HepG2 (cell line): ENCODE results near the gene ATG2B. TPM values are rescaled to one million over a fixed set of nuclear protein-coding genes. Genes with fewer than 3 reads are reported as not detected.
A peak's percentile ranks its signal among the peaks of the same experiment; 100 is the strongest.

Source experiments
- AHR ChIP-seq: IDR thresholded peaks from 2 replicates; pipeline ENCODE4 v1.6.1; 2018; ENCODE audit warnings: missing genetic modification reagents, missing compliant biosample characterization
- BHLHE40 ChIP-seq: IDR thresholded peaks from 2 replicates; pipeline ENCODE4 v1.6.1; 2011; ENCODE audit warnings: low read length, improper control_type of control experiment
- DR1 ChIP-seq: sonication (generic); formaldehyde crosslinking; IDR thresholded peaks from 2 replicates; pipeline ENCODE4 v1.8.0; 2021; ENCODE audit warnings: mild to moderate bottlenecking, missing genetic modification reagents, inconsistent platforms
- FOXM1 ChIP-seq: sonication (generic); formaldehyde crosslinking; IDR thresholded peaks from 2 replicates; pipeline ENCODE4 v1.5.0; 2020; ENCODE audit warnings: missing genetic modification reagents
- GPN1 ChIP-seq: sonication (generic); formaldehyde crosslinking; IDR thresholded peaks from 2 replicates; pipeline ENCODE4 v1.5.1; 2020; ENCODE audit warnings: missing genetic modification reagents, borderline replicate concordance
- HNF4G ChIP-seq, 2 experiments: sonication (generic) in 1 of 2; formaldehyde crosslinking in 1 of 2; IDR thresholded peaks; 2 replicates each; pipeline versions ENCODE4 v1.4.0 to v1.6.1; 2011 to 2020; ENCODE audit warnings: borderline replicate concordance in 2 of 2, low read depth in 2 of 2, mild to moderate bottlenecking in 2 of 2, low read length in 1 of 2, missing genetic modification reagents in 1 of 2, moderate library complexity in 1 of 2
- NR2F1 ChIP-seq, 2 experiments: fragments of 450-650 bp in 1 of 2; formaldehyde crosslinking in 1 of 2; IDR thresholded peaks; 2 replicates each; pipeline versions ENCODE4 v1.5.0 to v1.6.1; 2016 to 2020; ENCODE audit warnings: mild to moderate bottlenecking in 1 of 2, missing compliant biosample characterization in 1 of 2, missing genetic modification reagents in 1 of 2, moderate library complexity in 1 of 2
- ONECUT2 ChIP-seq: sonication (generic); formaldehyde crosslinking; IDR thresholded peaks from 2 replicates; pipeline ENCODE4 v1.4.0; 2020; ENCODE audit warnings: missing genetic modification reagents
- RARG ChIP-seq: sonication (generic); formaldehyde crosslinking; IDR thresholded peaks from 2 replicates; pipeline ENCODE4 v1.4.0; 2020; ENCODE audit warnings: low read depth, mild to moderate bottlenecking, missing genetic modification reagents
- REL ChIP-seq: sonication (generic); formaldehyde crosslinking; conservative IDR thresholded peaks from 2 replicates; pipeline ENCODE4 v1.8.0; 2022; ENCODE audit warnings: mild to moderate bottlenecking, missing genetic modification reagents, moderate library complexity
- RFX5 ChIP-seq: IDR thresholded peaks from 2 replicates; pipeline ENCODE4 v1.6.1; 2011; ENCODE audit warnings: low read depth, low read length, improper control_type of control experiment
- SIN3A ChIP-seq: IDR thresholded peaks from 2 replicates; pipeline ENCODE4 v1.6.1; 2011; ENCODE audit warnings: low read depth, mild to moderate bottlenecking, control low read depth, low read length, borderline replicate concordance
- TAF15 ChIP-seq: fragments of 200-400 bp; formaldehyde crosslinking; IDR thresholded peaks from one replicate; pipeline ENCODE4 v1.6.1; 2018; ENCODE audit warnings: mild to moderate bottlenecking, low read depth, low read length; ENCODE audit not compliant: poor library complexity, severe bottlenecking
- TIGD3 ChIP-seq: sonication (generic); formaldehyde crosslinking; IDR thresholded peaks from 2 replicates; pipeline ENCODE4 v1.5.1; 2020; ENCODE audit warnings: mild to moderate bottlenecking, missing genetic modification reagents, borderline replicate concordance
- TP53 ChIP-seq: sonication (generic); formaldehyde crosslinking; conservative IDR thresholded peaks from 2 replicates; pipeline ENCODE4 v1.4.0; 2020; ENCODE audit warnings: missing genetic modification reagents
- ZBTB33 ChIP-seq: sonication (generic); formaldehyde crosslinking; IDR thresholded peaks from 2 replicates; pipeline ENCODE4 v1.4.0; 2020; ENCODE audit warnings: missing genetic modification reagents
- ZBTB7A ChIP-seq: sonication (generic); formaldehyde crosslinking; IDR thresholded peaks from 2 replicates; pipeline ENCODE4 v1.8.0; 2022; ENCODE audit warnings: mild to moderate bottlenecking, missing genetic modification reagents
- ZKSCAN5 ChIP-seq: sonication (generic); formaldehyde crosslinking; IDR thresholded peaks from 2 replicates; pipeline ENCODE4 v1.5.1; 2020; ENCODE audit warnings: mild to moderate bottlenecking, missing genetic modification reagents
- ZNF260 ChIP-seq: sonication (generic); formaldehyde crosslinking; IDR thresholded peaks from 2 replicates; pipeline ENCODE4 v1.4.0; 2020; ENCODE audit warnings: missing genetic modification reagents, low read depth, mild to moderate bottlenecking, borderline replicate concordance
- ZNF317 ChIP-seq: sonication (generic); formaldehyde crosslinking; IDR thresholded peaks from 2 replicates; pipeline ENCODE4 v1.5.0; 2020; ENCODE audit warnings: mild to moderate bottlenecking, missing genetic modification reagents
- ZNF605 ChIP-seq: sonication (generic); formaldehyde crosslinking; IDR thresholded peaks from 2 replicates; pipeline ENCODE4 v1.8.0; 2022; ENCODE audit warnings: mild to moderate bottlenecking, missing genetic modification reagents
- ZNF639 ChIP-seq: conservative IDR thresholded peaks from 2 replicates; pipeline ENCODE4 v1.6.1; 2018; ENCODE audit warnings: missing genetic modification reagents
- ZNF724P ChIP-seq: sonication (generic); formaldehyde crosslinking; IDR thresholded peaks from 2 replicates; pipeline ENCODE4 v1.8.0; 2022; ENCODE audit warnings: missing genetic modification reagents, borderline replicate concordance
- ZNF781 ChIP-seq: sonication (generic); formaldehyde crosslinking; IDR thresholded peaks from 2 replicates; pipeline ENCODE4 v1.5.1; 2020; ENCODE audit warnings: borderline replicate concordance, mild to moderate bottlenecking, missing genetic modification reagents; ENCODE audit errors: not compliant biosample characterization
- ZNF850 ChIP-seq: sonication (generic); formaldehyde crosslinking; conservative IDR thresholded peaks from 2 replicates; pipeline ENCODE4 v1.9.0; 2021; ENCODE audit warnings: mild to moderate bottlenecking, missing genetic modification reagents
- polyA plus RNA-seq, 8 experiments: library from polyadenylated mRNA; depleted of rRNA in 3 of 8; stranded (reverse) in 7 of 8; unstranded in 1 of 8; fragments of >200 nt; fragmentation: Illumina TruSeq in 4 of 8; extraction: Trizol in 4 of 8; gene quantifications; 2 replicates each; pipeline versions ENCODE4 v1.2.1 to v1.2.3, GENCODE V29; 2011 to 2016; ENCODE audit warnings: low read depth in 4 of 8, missing spikeins in 1 of 8, mixed read lengths in 1 of 8; ENCODE audit not compliant: insufficient read depth in 1 of 8
- total RNA-seq, 5 experiments: library from RNA; depleted of rRNA; stranded (reverse); fragments of >200 nt; fragmentation: Illumina TruSeq; extraction: Trizol; gene quantifications; 2 replicates each; pipeline ENCODE4 v1.2.3, GENCODE V29; 2016; ENCODE audit warnings: low read depth in 1 of 5

ATG2B gene
- total and polyA plus RNA-seq, 2 of the 13 experiments (the other 11 are each of a cell fraction or from before 2014, with no cell fraction given) = 7.4 to 7.5 TPM

- no peak for TF ChIP-seq ZNF781 (CRISPR knock-in tag)
- no peak for TF ChIP-seq TP53 (CRISPR knock-in tag)
- TF ChIP-seq ZNF724P (CRISPR knock-in tag) = no peak
- no peak for TF ChIP-seq ONECUT2
- 0 out of 2 replicates have a peak, but pooled peaks have one; percentile 53 for TF ChIP-seq ZNF850 (CRISPR knock-in tag)
- TF ChIP-seq FOXM1 (CRISPR knock-in tag) = no peak
- TF ChIP-seq ZNF639 (CRISPR knock-in tag) = no peak
- no peak for TF ChIP-seq ZKSCAN5 (CRISPR knock-in tag)
- TF ChIP-seq TIGD3 = no peak
- no peak for TF ChIP-seq REL (CRISPR knock-in tag)
- no peak for TF ChIP-seq ZNF260
- no peak for TF ChIP-seq AHR (CRISPR knock-in tag)
- no peak for TF ChIP-seq ZBTB7A (CRISPR knock-in tag)
- no peak for TF ChIP-seq ZBTB33
- peak; percentile 61; the same call in 1 of the 2 replicates for TF ChIP-seq SIN3A
- TF ChIP-seq NR2F1 (CRISPR knock-in tag; IDR thresholded peaks at IDR 0.05) = no peak
- no peak for TF ChIP-seq DR1 (CRISPR knock-in tag)
- no peak for TF ChIP-seq GPN1
- TF ChIP-seq TAF15 = no peak
- no peak for TF ChIP-seq RARG (CRISPR knock-in tag)
- no peak for TF ChIP-seq HNF4G (IDR thresholded peaks at IDR 0.05; ENCODE audit: borderline replicate concordance, low read depth, low read length)
- TF ChIP-seq HNF4G (CRISPR knock-in tag; IDR thresholded peaks at IDR 0.05; ENCODE audit: borderline replicate concordance, low read depth) = no peak
- TF ChIP-seq RFX5 = no peak
- no peak for TF ChIP-seq ZNF317 (CRISPR knock-in tag)
- no peak for TF ChIP-seq BHLHE40
- no peak for TF ChIP-seq ZNF605 (CRISPR knock-in tag)
Measured at GRCh38 chr14:96362071-96362964, 823 bp downstream of the ATG2B start (continued).
